Esophagus squamous epithelium (tissue), 5 donors: ENCODE data around the gene ZNF521. TPM values are rescaled to one million over a fixed set of nuclear protein-coding genes. Genes with fewer than 3 reads are reported as not detected.

Source experiments
- DNase-seq: peaks from one replicate; lab custom pipeline; 2025; lab: John Stamatoyannopoulos, UW
- H3K27ac ChIP-seq, 4 donors: fragments of 200-600 bp; sonication (generic); one replicate each; pipeline ENCODE4 v1.5.1; 2016 to 2019; ENCODE audit warnings: mild to moderate bottlenecking in 1 of 4
- H3K27me3 ChIP-seq, 4 donors: fragments of 200-600 bp; sonication (generic); 1 replicate in 3 of 4; 2 replicates in 1 of 4; pipeline versions ENCODE4 v1.5.1 to v1.6.0; 2017 to 2021; ENCODE audit warnings: antibody characterized with exemption in 1 of 4
- H3K36me3 ChIP-seq, 3 donors: fragments of 200-600 bp; sonication (generic); one replicate each; pipeline ENCODE4 v1.5.1; 2016 to 2019
- H3K4me1 ChIP-seq, 3 donors: fragments of 200-600 bp; sonication (generic); one replicate each; pipeline ENCODE4 v1.5.1; 2017 to 2019
- H3K4me3 ChIP-seq, 4 donors: fragments of 200-600 bp; sonication (generic); 1 replicate in 3 of 4; 2 replicates in 1 of 4; pipeline ENCODE4 v1.5.1; 2016 to 2019; ENCODE audit warnings: mild to moderate bottlenecking in 2 of 4, moderate library complexity in 1 of 4
- H3K9me3 ChIP-seq, 3 donors: fragments of 200-600 bp; sonication (generic); one replicate each; pipeline ENCODE4 v1.5.1; 2016 to 2019
- POLR2A ChIP-seq, 4 donors: fragments of 450-650 bp; IDR thresholded peaks; one replicate each; pipeline ENCODE4 v1.6.1; 2017; ENCODE audit warnings: antibody characterized with exemption in 4 of 4, mild to moderate bottlenecking in 4 of 4, moderate library complexity in 3 of 4
- WGBS, 2 donors: methylation state at CpG; one replicate each; pipeline ENCODE4 v1.1.5; 2018; 5-methylcytosine and 5-hydroxymethylcytosine counted together
- intact Hi-C: fragments of 100-400 bp; cut with DNase I; formaldehyde crosslinking; loops from one replicate; pipeline ENCODE4 v1.15.0; 2022
- total RNA-seq, 4 donors: library from RNA; depleted of rRNA; stranded (reverse); fragments of >200 nt; gene quantifications; one replicate each; pipeline ENCODE4 v1.1.0, GENCODE V29; 2016
- TF ChIP-seq, protein P1 (sequence below), 6 experiments: fragments of 450-650 bp in 4 of 6; fragments of 200-600 bp in 2 of 6; sonication (generic) in 2 of 6; IDR thresholded peaks; one replicate each; pipeline ENCODE4 v1.5.1; 2016 to 2019; ENCODE audit warnings: antibody characterized with exemption in 6 of 6, mild to moderate bottlenecking in 4 of 6, moderate library complexity in 4 of 6
- donor health status: DM: yes; HTN: yes; CAD: no.

The ZNF521 gene
- total RNA-seq, 4 donors from 2014 or later = 0.68 to 11.3 (median 4.7) TPM

DNA sequence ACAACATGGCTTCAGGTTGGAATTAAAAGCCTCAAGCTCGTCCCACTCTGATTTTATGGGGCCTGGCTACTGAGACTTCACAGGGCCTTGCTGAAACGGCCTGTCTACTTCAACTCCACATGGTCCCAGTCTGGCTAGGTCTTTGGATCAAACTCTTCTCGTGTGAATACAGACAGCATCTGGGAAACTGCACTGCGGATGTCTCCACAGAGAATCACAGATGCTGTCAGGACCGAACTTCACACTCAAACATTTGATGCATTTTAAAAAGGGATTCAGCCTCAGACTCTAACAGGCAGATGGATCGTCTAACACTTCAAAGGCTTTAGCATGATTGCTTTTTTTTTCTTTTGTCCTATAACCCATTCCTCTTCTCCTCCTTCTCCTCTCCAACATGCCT lies 198.5 kb downstream of the ZNF521 start:
- intact Hi-C loops = no loop called here
- H3K36me3 ChIP-seq = no peaks in the 10 kb centered on the region
- no peak for DNase-seq
- 80 to 84% methylated on average over 6 of the region's 6 CpGs for whole genome bisulfite sequencing, 2 donors
- no peaks in the 10 kb centered on the region for H3K4me1 ChIP-seq
- no peak overlapping the region for H3K27ac ChIP-seq
- no peak overlapping the region for H3K4me3 ChIP-seq
- H3K27me3 ChIP-seq = no peaks in the 10 kb centered on the region
- no peaks in the 10 kb centered on the region for H3K9me3 ChIP-seq
- TF ChIP-seq, protein P1, sequence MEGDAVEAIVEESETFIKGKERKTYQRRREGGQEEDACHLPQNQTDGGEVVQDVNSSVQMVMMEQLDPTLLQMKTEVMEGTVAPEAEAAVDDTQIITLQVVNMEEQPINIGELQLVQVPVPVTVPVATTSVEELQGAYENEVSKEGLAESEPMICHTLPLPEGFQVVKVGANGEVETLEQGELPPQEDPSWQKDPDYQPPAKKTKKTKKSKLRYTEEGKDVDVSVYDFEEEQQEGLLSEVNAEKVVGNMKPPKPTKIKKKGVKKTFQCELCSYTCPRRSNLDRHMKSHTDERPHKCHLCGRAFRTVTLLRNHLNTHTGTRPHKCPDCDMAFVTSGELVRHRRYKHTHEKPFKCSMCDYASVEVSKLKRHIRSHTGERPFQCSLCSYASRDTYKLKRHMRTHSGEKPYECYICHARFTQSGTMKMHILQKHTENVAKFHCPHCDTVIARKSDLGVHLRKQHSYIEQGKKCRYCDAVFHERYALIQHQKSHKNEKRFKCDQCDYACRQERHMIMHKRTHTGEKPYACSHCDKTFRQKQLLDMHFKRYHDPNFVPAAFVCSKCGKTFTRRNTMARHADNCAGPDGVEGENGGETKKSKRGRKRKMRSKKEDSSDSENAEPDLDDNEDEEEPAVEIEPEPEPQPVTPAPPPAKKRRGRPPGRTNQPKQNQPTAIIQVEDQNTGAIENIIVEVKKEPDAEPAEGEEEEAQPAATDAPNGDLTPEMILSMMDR (IDR thresholded peaks at IDR 0.05) = no peak
- TF ChIP-seq POLR2A (IDR thresholded peaks at IDR 0.05) = no peak

DNA sequence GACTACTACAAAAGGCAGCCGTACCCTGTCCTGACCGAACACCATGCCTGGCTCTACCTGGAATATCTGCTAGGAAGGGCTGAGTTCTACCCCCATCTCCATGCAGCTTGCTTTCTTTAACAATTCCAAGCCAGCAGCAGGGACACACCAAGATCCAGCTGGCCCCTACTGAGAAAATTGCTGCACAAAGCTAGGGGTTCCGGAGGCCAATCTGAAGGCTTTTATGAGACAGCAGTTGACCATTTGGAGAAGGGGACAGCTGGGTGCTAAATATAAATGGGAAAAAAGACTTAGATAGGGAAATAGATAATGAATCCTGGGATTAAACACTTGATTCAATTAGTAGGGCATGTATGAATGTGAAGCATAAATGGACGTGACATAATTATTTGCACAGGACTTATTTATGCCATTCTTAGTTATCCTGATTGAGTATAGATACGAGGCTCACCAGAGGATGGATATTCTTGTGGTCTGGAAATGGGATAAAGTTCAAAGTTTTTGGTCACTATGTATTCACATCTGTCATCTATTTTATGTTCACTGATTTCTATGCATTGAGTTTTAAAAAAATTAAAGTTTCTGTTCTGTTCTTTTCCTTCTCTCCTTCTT lies 204.0 kb downstream of the ZNF521 start:
- no peak for DNase-seq
- H3K27ac ChIP-seq = no peak overlapping the region
- no peaks in the 10 kb centered on the region for H3K4me1 ChIP-seq
- 80 to 90% methylated on average over 5 of the region's 5 CpGs for WGBS, 2 donors
- no peaks in the 10 kb centered on the region for H3K36me3 ChIP-seq
- no peaks in the 10 kb centered on the region for H3K27me3 ChIP-seq
- no peak for TF ChIP-seq POLR2A (IDR thresholded peaks at IDR 0.05)
- TF ChIP-seq, protein P1 (IDR thresholded peaks at IDR 0.05) = no peak
- no peaks in the 10 kb centered on the region for H3K9me3 ChIP-seq
- no peak overlapping the region for H3K4me3 ChIP-seq
- intact Hi-C loops = no loop called here

DNA sequence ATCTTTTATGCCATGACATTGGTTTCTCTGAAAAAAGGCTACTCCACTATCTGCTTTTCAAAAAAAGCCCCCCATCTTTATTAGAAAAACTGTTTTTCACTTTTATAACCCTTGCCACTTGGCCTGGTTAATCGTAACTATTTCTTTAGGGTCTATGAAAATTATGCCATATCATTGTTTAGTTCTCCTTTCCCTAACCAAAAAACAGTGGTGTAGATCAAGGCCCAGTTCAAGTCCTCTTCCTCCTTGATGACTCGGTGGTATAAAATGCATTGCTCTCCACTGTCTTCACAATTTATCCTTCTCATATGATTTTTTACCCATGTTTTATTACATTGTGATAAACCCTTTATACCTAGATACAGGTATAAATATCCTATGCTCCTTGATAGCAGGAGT lies 205.5 kb downstream of the ZNF521 start:
- TF ChIP-seq POLR2A (IDR thresholded peaks at IDR 0.05) = no peak
- TF ChIP-seq, protein P1 (IDR thresholded peaks at IDR 0.05) = no peak
- WGBS, 2 donors = 80 to 83% methylated on average over 2 of the region's 2 CpGs

DNA sequence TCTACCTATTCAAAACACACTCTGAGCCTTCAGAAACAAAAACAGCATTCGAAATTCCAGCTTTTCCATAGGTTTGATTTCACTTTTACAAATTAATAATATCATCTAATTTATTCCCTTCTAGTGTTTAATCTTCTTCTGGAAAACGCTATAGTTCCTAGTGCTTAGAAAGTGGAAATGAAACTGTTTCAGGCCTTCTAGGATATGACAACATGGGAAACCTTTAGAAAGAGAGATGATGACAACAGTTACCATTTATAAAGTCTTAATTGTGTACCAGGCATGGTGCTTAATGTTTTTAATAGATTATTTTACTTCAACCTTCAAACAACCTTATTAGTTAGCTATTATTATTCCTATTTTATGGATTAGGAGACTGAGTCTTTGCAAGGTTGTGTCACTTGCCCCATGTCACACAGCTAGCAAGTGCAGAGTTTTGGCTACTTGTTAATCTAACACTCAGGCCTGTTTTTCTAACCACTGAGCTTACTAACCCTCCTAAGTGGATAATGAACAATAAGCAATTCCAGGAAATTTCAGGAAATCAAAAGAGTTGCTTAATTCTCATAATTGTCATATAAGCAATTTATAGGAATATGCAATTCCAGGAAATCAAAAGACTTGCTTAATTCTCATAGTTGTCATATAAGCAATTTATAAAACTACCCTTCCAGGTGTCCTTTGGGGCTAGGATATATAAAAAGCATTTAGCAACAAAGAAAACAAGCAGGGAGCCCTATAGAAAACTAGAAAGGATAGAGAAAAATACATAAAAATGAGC lies 206.0 kb downstream of the ZNF521 start:
- no peak for DNase-seq
- intact Hi-C loops = no loop called here

More for the DNA sequence above, 205.5 kb downstream of the ZNF521 start:
- H3K9me3 ChIP-seq = no peaks in the 10 kb centered on the region
- no peaks in the 10 kb centered on the region for H3K36me3 ChIP-seq
- DNase-seq = no peak
- no peaks in the 10 kb centered on the region for H3K4me1 ChIP-seq
- H3K4me3 ChIP-seq = no peak overlapping the region
- no peaks in the 10 kb centered on the region for H3K27me3 ChIP-seq
- intact Hi-C loops = no loop called here
- H3K27ac ChIP-seq = no peak overlapping the region

DNA sequence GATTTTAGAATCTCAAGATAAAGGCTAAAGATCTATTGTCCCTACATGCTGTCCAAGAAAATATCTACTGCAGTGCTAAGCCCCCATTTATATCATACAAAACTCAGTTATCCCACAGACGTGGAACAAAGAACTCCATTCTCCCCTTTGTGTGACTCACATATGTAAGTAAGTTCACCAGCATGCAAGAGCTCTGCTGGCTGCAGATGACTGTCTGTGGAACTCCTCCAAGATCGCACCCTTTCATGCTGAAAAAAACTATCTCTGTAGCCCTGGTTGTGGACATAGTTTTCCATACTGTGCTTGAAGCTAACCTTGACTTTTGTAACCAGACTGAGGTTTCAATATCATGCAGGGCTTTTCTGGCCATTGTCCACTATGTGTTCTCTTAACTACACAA lies 207.1 kb downstream of the ZNF521 start:
- intact Hi-C loops = no loop called here
- Histone ChIP-seq H3K27ac (no peak overlapping the region), H3K36me3 (no peaks in the 10 kb centered on the region), H3K27me3 (no peaks in the 10 kb centered on the region), H3K9me3 (no peaks in the 10 kb centered on the region), H3K4me1 (no peaks in the 10 kb centered on the region), H3K4me3 (no peak overlapping the region)
- TF ChIP-seq, protein P1 (IDR thresholded peaks at IDR 0.05) = no peak
- no peak for TF ChIP-seq POLR2A (IDR thresholded peaks at IDR 0.05)
- 41 to 58% methylated on average over 2 of the region's 2 CpGs for WGBS, 2 donors
- DNase-seq = no peak

More for the DNA sequence above, 206.0 kb downstream of the ZNF521 start:
- H3K4me1 ChIP-seq = no peaks in the 10 kb centered on the region
- no peaks in the 10 kb centered on the region for H3K27me3 ChIP-seq
- no peaks in the 10 kb centered on the region for H3K9me3 ChIP-seq
- H3K36me3 ChIP-seq = no peaks in the 10 kb centered on the region
- 54 to 55% methylated on average over 2 of the region's 2 CpGs for WGBS, 2 donors
- no peak overlapping the region for H3K4me3 ChIP-seq
- H3K27ac ChIP-seq = no peak overlapping the region
- no peak for TF ChIP-seq POLR2A (IDR thresholded peaks at IDR 0.05)
- TF ChIP-seq, protein P1 (IDR thresholded peaks at IDR 0.05) = no peak
